ENCODE results near the gene PPM1N.
A peak's percentile ranks its signal among the peaks of the same experiment; 100 is the strongest.

PPM1N gene

GRCh38 chr19:45498411-45499195 is at the start of gene PPM1N:
TSS of gene PPM1N (plus strand) at chr19:45498443. CDS start at chr19:45498473, 30 bp downstream.
- DNase-seq (ENCODE audit: insufficient read length, low spot score) (no peak), FAIRE-seq (no peak)

- DNase-seq (ENCODE audit: insufficient read length, low spot score) (no peak), FAIRE-seq (no peak)
These were observed 49.4 kb upstream of the PPM1N start for GRCh38 chr19:45448887-45449299.

DNA sequence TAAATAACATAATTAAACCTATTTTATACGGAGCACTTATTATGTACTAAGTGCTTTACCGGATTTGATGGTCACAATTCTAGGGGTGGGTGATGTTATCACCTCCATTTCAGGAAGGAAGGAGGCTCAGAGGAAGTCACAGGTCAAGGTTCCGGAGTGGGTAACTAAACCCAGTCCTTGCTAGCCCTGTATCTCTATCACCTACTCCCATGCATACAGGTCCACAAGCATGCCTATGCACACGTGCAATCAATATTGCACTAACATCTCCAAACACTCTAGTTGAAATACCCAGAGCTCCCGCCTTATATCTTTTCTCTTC is 48.3 kb upstream of the PPM1N start:
- FAIRE-seq: no peak
- DNase-seq (ENCODE audit: insufficient read length, low spot score): no peak

DNA sequence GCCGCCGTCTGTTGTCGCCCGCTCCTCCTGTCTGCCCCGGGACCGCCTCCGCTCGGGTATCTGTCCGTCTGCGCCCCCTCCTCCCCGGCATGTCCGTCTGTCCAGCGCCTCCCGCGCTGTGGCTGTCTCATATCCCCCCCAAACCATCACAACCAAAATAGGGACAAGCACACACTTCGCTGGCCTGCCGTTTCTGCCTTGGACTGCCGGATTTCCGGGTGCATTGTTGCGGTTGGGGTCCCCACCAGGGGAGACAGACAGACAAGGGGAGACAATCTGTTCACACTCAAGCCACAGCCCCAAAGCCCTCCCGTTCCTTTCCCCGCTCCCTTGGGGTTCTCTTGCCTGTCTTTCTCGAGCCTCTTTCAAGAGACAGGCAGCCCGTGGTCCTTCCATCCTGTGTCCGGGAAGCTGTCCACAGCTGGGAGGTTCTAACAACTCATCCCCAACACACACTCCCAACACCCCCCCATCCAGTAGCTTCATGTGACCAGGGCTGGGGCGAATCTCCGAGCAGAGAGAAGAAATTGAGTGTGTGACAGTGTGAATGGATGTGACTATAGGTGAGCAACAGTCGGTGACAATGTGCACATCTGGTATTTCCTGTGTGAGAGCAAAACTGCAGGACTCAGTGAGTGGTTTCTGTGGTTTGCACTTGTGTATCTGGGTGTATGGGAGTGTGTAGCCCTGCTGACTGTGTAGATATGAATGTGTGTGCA is 47.0 kb upstream of the PPM1N start:
- DNase-seq (ENCODE audit: insufficient read length, low spot score) (no peak), FAIRE-seq (no peak)

DNA sequence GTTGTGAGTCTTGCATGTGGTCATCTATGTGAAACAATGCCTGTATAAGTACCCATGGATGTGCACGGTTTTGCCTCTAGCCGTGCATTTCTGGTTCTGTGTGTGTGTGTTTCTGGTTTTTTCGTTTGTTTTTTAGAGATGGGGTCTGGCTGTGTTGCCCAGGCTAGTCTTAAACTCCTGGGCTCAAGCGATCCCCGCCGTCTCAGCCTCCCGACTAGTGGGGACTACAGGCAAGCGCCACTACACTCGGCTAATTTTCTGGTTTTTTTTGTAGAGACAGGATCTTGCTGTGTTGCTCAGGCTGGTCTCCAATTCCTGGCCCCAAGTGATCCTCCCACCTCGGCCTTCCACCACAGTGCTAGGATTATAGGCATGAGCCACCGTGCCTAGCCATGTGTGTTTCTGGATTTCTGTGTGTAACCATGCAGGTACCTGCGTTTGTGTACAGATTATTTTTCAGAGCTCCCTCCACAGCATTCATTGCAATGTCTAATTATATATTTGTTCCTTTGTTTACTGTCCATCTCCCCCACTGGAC is 46.3 kb upstream of the PPM1N start:
- no peak for FAIRE-seq

GRCh38 chr19:45455707-45456499 is 42.3 kb upstream of the PPM1N start:
- DNase-seq (ENCODE audit: insufficient read length, low spot score) (peak; percentile 94), FAIRE-seq (peak; percentile 93)

More for the DNA sequence above, 46.3 kb upstream of the PPM1N start:
- DNase-seq (ENCODE audit: insufficient read length, low spot score): no peak

DNA sequence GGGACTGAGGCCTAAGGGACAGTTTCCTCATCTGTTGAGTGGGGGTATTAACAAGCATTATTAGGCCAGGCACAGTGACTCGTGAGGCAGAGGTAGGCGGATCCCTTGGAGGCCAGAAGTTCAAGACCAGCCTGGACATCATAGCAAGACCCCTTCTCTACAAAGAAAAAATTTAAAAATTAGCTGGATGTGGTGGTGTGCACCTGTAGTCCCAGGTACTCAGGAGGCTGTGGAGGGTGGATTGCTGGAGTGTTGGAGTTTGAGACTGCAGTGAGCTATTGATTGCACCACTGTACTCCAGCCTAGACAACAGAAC is 41.8 kb upstream of the PPM1N start:
- no peak for FAIRE-seq

DNA sequence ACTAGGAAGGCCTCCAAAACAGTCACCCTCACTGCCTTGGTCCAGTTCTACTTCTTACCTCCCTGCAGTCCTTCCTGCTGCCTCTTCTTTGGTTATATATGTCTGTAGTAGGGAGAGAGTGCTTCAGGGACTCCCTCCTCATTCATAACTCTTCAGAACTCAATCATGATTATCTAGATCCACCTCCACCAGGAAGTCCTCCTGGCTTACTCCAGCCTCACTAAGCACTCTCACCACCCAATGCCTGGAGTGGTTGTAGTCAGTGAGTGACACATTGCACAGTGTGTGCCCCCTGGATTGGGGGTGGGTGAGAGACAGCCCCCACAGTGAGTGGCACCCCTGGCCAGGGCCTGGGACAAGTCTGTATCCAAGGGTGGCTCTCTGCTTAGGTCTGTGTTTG is 40.5 kb upstream of the PPM1N start:
- FAIRE-seq: no peak

More for the DNA sequence above, 41.8 kb upstream of the PPM1N start:
- no peak for DNase-seq (ENCODE audit: insufficient read length, low spot score)

DNA sequence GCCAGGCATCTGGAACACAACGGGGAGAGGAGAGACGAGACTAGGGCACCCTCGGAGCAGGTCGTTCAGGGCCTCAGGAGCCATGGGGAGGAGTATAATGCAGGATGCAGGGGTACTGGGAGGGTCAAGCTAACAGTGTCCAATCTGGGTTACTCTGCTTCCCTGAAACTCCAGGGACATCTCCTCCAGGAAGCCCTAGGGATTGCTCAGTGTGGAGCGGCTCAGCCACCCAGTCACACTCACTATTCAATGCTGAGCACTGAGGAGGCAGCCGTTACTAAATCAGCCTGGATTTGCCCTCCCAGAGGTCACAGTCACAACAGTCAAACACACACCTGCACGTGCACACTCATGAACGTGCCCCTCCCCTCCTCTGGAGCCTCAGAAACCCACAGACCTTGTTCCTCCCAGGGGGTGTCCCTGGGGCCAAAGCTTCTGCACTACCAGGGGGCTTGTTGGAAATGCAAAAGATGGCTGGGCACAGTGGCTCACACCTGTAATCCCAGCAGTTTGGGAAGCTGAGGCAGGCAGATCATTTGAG is 37.4 kb upstream of the PPM1N start:
- no peak for FAIRE-seq

More for the DNA sequence above, 40.5 kb upstream of the PPM1N start:
- no peak for DNase-seq (ENCODE audit: insufficient read length, low spot score)

GRCh38 chr19:45462174-45462573 is 36.1 kb upstream of the PPM1N start:
- DNase-seq (ENCODE audit: insufficient read length, low spot score) (no peak), FAIRE-seq (no peak)

More for the DNA sequence above, 37.4 kb upstream of the PPM1N start:
- no peak for DNase-seq (ENCODE audit: insufficient read length, low spot score)

DNA sequence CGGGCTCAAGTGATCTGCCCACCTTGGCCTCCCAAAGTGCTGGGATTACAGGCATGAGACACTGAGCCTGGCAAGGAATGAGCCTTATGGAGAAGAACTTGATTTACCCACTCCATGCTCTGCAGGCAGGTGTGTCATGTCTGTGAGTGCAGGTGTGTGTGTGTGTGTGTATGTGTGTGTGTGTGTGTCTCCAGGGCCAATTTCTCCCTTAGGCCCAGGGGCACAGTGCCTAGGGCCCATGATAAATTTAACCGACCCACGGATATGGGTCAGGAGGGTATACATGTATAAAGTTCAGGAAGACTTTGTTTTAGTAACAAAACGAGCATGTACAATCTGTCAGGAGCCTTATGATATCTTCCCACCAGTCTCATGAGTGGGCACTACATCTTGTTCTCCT is 35.0 kb upstream of the PPM1N start:
- no peak for FAIRE-seq
- no peak for DNase-seq (ENCODE audit: insufficient read length, low spot score)

DNA sequence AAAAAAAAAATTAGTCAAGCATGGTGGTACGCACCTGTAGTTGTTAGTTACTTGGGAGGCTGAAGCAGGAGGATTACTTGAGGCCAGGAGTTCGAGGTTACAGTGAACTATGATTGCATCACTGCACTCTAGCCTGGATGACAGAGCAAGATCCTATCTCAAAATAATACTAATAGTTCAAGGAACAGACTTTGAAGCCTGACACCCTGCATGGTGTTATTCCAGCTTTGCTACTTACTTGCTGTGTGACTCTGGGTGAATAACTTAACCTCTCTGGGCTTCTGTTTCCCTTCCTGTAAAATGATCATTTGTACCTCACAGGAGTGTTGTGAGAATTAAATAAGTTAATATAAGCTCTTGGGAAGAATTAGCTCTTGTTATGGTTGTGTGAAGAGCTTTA is 34.0 kb upstream of the PPM1N start:
- no peak for DNase-seq (ENCODE audit: insufficient read length, low spot score)
- no peak for FAIRE-seq

- no peak for DNase-seq (ENCODE audit: insufficient read length, low spot score)
- no peak for FAIRE-seq
These were observed 33.3 kb upstream of the PPM1N start for GRCh38 chr19:45464852-45465441.

DNA sequence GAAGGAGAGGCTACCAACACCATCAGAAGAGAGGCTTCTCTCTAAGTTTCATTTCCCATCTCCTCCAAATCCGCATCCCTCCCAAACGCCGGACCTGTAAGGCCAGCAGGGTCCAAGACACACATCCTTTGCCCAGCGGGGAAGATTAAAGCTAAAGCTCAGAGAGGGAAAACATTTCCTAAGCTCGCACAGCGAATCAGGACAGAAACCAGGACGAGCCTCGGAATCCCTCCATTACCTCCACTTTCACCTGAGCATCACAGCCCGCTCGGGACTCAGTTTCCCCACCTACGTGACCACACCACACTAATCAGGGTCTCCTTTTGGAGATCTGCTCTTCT is 31.2 kb upstream of the PPM1N start:
- no peak for FAIRE-seq
- DNase-seq (ENCODE audit: insufficient read length, low spot score): no peak

DNA sequence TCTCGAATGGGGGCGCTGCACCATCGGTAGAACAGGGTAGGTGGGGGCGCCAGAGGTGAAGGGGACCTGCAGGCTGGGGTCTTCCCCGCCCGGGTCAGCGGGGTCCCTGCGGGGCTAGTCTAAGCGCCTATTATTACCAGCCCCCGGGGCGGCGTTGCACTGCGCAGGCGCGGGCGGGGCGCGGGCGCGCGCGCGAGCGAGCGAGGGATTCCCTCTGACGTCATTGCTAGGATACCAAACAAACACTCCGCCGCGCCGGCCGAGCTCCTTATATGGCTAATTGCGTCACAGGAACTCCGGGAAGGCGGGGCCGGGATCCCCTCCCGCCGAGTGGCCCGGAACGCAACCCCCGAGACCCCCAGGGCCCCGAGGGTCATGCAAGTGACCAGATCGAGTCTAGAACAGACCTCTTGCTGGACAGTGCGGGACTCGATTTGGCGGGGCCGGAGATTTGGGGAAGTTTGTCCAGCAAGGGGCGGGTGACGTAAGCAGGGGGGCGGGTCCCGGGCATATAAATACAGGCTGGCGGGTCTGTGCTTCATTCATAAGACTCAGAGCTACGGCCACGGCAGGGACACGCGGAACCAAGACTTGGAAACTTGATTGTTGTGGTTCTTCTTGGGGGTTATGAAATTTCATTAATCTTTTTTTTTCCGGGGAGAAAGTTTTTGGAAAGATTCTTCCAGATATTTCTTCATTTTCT is 30.6 kb upstream of the PPM1N start, which contains the start of gene FOSB:
FOSB (plus strand) TSS at position 541 of the 703 bp plus-strand sequence. CDS start 591 bp downstream, outside the sequence.
- no peak for FAIRE-seq
- DNase-seq (ENCODE audit: insufficient read length, low spot score): peak; percentile 91

GRCh38 chr19:45468159-45468651 is 30.0 kb upstream of the PPM1N start:
- DNase-seq (ENCODE audit: insufficient read length, low spot score) (no peak), FAIRE-seq (no peak)

DNA sequence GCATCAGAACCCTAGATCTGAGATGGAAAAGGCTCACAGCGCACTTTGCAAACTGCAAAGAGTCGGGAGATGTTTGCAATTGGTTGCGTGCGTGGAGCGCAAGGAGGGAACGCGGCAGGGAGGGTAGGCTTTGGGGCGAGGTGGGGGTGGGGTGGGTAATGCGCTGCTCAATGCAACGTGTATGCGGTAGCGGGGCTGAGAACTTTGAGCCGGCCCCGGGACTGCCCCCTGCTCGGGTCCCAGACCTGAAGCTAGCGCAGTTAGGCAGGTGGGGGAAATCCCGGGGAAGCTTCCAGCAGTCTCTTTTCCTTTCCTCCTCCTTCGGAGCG is 29.5 kb upstream of the PPM1N start:
- no peak for DNase-seq (ENCODE audit: insufficient read length, low spot score)
- FAIRE-seq: no peak

GRCh38 chr19:45469132-45469944 is 28.9 kb upstream of the PPM1N start:
- FAIRE-seq: peak; percentile 98
- peak; percentile 94 for DNase-seq (ENCODE audit: insufficient read length, low spot score)
